Endothelial cell of umbilical vein (primary cell): ENCODE measurements around the gene NES. TPM values are rescaled to one million over a fixed set of nuclear protein-coding genes. Genes with fewer than 3 reads are reported as not detected.

Experiments used
- BruUV-seq: library from RNA; stranded (reverse); fragments of 400-500 nt; replicated peaks from 2 replicates; lab custom pipeline; 2021; lab: Mats Ljungman, UMichigan
- CTCF ChIA-PET: fragments of 300-600, 350-600 bp; sonication (Branson Sonifier 250); formaldehyde crosslinking; loops from one replicate; lab custom pipeline; 2021; ENCODE audit warnings: antibody characterized with exemption, inconsistent platforms; lab: Charles Lee
- POLR2A ChIA-PET: fragments of 300-600, 350-600 bp; sonication (Branson Sonifier 250); formaldehyde crosslinking; loops from one replicate; lab custom pipeline; 2021; ENCODE audit warnings: antibody characterized with exemption, inconsistent platforms; lab: Charles Lee
- DNase-seq: peaks from one replicate; pipeline ENCODE4 v3.0.0-alpha.2; 2011; ENCODE audit warnings: low read depth, low spot score
- FAIRE-seq: peaks from 2 replicates; lab custom pipeline; 2011; peaks lifted over from hg19 to GRCh38; lab: Jason Lieb, UNC
- H2AFZ ChIP-seq: 2 replicates; pipeline ENCODE4 v1.6.0; 2012; ENCODE audit warnings: low read depth, low read length, control low read depth, inconsistent platforms
- H3K27ac ChIP-seq: 2 replicates; pipeline ENCODE4 v1.5.1; 2011; ENCODE audit warnings: low read depth, mild to moderate bottlenecking, control low read depth, low read length, moderate library complexity; ENCODE audit not compliant: insufficient read depth
- H3K27me3 ChIP-seq, 2 experiments: 2 replicates each; pipeline versions ENCODE4 v1.6.0 to v1.6.1; 2011; ENCODE audit warnings: low read length in 2 of 2, mixed read lengths in 1 of 2; ENCODE audit not compliant: control insufficient read depth in 2 of 2, insufficient read depth in 2 of 2
- H3K36me3 ChIP-seq, 2 experiments: 2 replicates in 1 of 2; 3 replicates in 1 of 2; pipeline ENCODE4 v1.5.1; 2011; ENCODE audit warnings: low read length in 2 of 2, mild to moderate bottlenecking in 1 of 2, moderate library complexity in 1 of 2; ENCODE audit not compliant: control insufficient read depth in 2 of 2, insufficient read depth in 2 of 2; ENCODE audit errors: extremely low read depth in 1 of 2
- H3K4me1 ChIP-seq: 3 replicates; pipeline ENCODE4 v1.5.1; 2011; ENCODE audit warnings: mild to moderate bottlenecking, low read length; ENCODE audit not compliant: control insufficient read depth, insufficient read depth; ENCODE audit errors: extremely low read depth
- H3K4me2 ChIP-seq: 2 replicates; pipeline ENCODE4 v1.6.1; 2011; ENCODE audit warnings: low read length, control low read depth, mixed read lengths; ENCODE audit not compliant: insufficient read depth
- H3K4me3 ChIP-seq, 3 experiments: fragments of 200-600 bp in 1 of 3; sonication (generic), shearing (Covaris generic) in 1 of 3; replicated peaks in 1 of 3; 2 replicates each; pipeline ENCODE4 v1.5.1; 2011 to 2016; ENCODE audit warnings: control low read depth in 3 of 3, low read length in 3 of 3, mild to moderate bottlenecking in 2 of 3, inconsistent platforms in 1 of 3, low read depth in 1 of 3, moderate library complexity in 1 of 3; ENCODE audit not compliant: insufficient read depth in 1 of 3
- H3K79me2 ChIP-seq: 2 replicates; pipeline ENCODE4 v1.6.0; 2012; ENCODE audit warnings: low read length, inconsistent platforms; ENCODE audit not compliant: control insufficient read depth, insufficient read depth
- H3K9ac ChIP-seq: replicated peaks from 2 replicates; pipeline ENCODE3; 2011; ENCODE audit warnings: low read length, control low read depth; ENCODE audit not compliant: insufficient read depth; ENCODE audit errors: extremely low read depth
- H3K9me1 ChIP-seq: replicated peaks from 3 replicates; pipeline ENCODE4 v1.6.0; 2011; ENCODE audit warnings: mild to moderate bottlenecking, low read length; ENCODE audit not compliant: control insufficient read depth, insufficient read depth; ENCODE audit errors: extremely low read depth
- H3K9me3 ChIP-seq: replicated peaks from 2 replicates; pipeline ENCODE4 v1.5.1; 2012; ENCODE audit warnings: low read length, inconsistent platforms; ENCODE audit not compliant: control insufficient read depth, insufficient read depth
- H4K20me1 ChIP-seq: replicated peaks from 2 replicates; pipeline ENCODE3; 2011; ENCODE audit warnings: mild to moderate bottlenecking, low read length; ENCODE audit not compliant: control insufficient read depth, insufficient read depth; ENCODE audit errors: extremely low read depth
- EZH2 ChIP-seq: IDR thresholded peaks from 2 replicates; pipeline ENCODE4 v1.6.1; 2012; ENCODE audit warnings: borderline replicate concordance, low read depth, mild to moderate bottlenecking, moderate library complexity, low read length, inconsistent platforms; ENCODE audit not compliant: severe bottlenecking
- FOS ChIP-seq: IDR thresholded peaks from 2 replicates; pipeline ENCODE4 v1.6.1; 2011; ENCODE audit warnings: mild to moderate bottlenecking, low read length, moderate library complexity, borderline replicate concordance; ENCODE audit not compliant: insufficient read depth
- GATA2 ChIP-seq: IDR thresholded peaks from 2 replicates; pipeline ENCODE4 v1.7.0; 2011; ENCODE audit warnings: low read depth, mild to moderate bottlenecking, moderate library complexity, mixed read lengths, low read length; ENCODE audit not compliant: insufficient read length, insufficient read depth
- JUN ChIP-seq: IDR thresholded peaks from 2 replicates; pipeline ENCODE4 v1.6.1; 2011; ENCODE audit warnings: borderline replicate concordance, low read depth; ENCODE audit not compliant: insufficient read length, insufficient read depth
- MAX ChIP-seq: IDR thresholded peaks from 2 replicates; pipeline ENCODE4 v1.6.1; 2011; ENCODE audit not compliant: insufficient read depth, insufficient read length
- MYC ChIP-seq: IDR thresholded peaks from one replicate; pipeline ENCODE4 v1.6.1; 2011; ENCODE audit warnings: mild to moderate bottlenecking, low read depth, low read length
- POLR2A ChIP-seq: IDR thresholded peaks from 2 replicates; pipeline ENCODE4 v1.6.1; 2012; ENCODE audit warnings: low read depth, mild to moderate bottlenecking, control low read depth, low read length
- POLR2AphosphoS5 ChIP-seq: IDR thresholded peaks from 2 replicates; pipeline ENCODE4 v1.6.1; 2012; ENCODE audit warnings: low read depth, mild to moderate bottlenecking, control low read depth, low read length, moderate library complexity; ENCODE audit not compliant: insufficient read depth
- dilution Hi-C: fragments of 300-500 bp; cut with MboI; formaldehyde crosslinking; loops from one replicate; pipeline ENCODE4 v1.15.0; 2019; ENCODE audit warnings: low sequenced_read_pairs; ENCODE audit not compliant: extremely low pct_ligation_motif_present
- intact Hi-C: fragments of 100-400 bp; cut with micrococcal nuclease; formaldehyde crosslinking; loops from one replicate; pipeline ENCODE4 v1.10.0; 2022
- polyA plus RNA-seq, 4 experiments: library from polyadenylated mRNA; depleted of rRNA in 3 of 4; stranded (reverse) in 3 of 4; unstranded in 1 of 4; fragments of >200 nt; gene quantifications; 2 replicates each; pipeline versions ENCODE4 v1.2.1 to v1.2.3, GENCODE V29; 2011 to 2012; ENCODE audit warnings: missing spikeins in 1 of 4
- total RNA-seq: library from RNA; stranded (reverse); gene quantifications from 2 replicates; pipeline ENCODE4 v1.2.3, GENCODE V29; 2021
- TF ChIP-seq, protein P1 (sequence below), 2 donors: IDR thresholded peaks; 1 replicate in 1 of 2; 2 replicates in 1 of 2; pipeline ENCODE4 v1.5.1; 2011; ENCODE audit warnings: low read length in 2 of 2, mild to moderate bottlenecking in 2 of 2, moderate library complexity in 2 of 2, control low read depth in 1 of 2, inconsistent platforms in 1 of 2, low read depth in 1 of 2; ENCODE audit not compliant: insufficient read depth in 1 of 2; ENCODE audit errors: extremely low read depth in 1 of 2

The NES gene
- total and polyA plus RNA-seq, 2 donors (not counting 3 experiments of a cell fraction or from before 2014, with no cell fraction given) = 19.4 to 274 TPM

GRCh38 chr1:156659988-156660751 is 17.0 kb downstream of the NES start:
- H3K27ac ChIP-seq = peak overlapping the region; percentile 85
- POLR2A ChIA-PET = interaction anchor here (4.5 kb wide), 1 partner anchor 16 kb away, joined by 32 read pairs; the partner anchor contains the start of gene NES
- peaks cover 3 to 9% of the 10 kb centered on the region in 2 experiments for H3K27me3 ChIP-seq
- peaks cover 66% of the 10 kb centered on the region for H3K4me1 ChIP-seq
- dilution Hi-C loops = no loop called here
- no peaks in the 10 kb centered on the region for H4K20me1 ChIP-seq
- H3K36me3 ChIP-seq = no peaks in the 10 kb centered on the region
- H3K9me1 ChIP-seq = no peaks in the 10 kb centered on the region
- no peaks in the 10 kb centered on the region for H3K79me2 ChIP-seq
- DNase-seq = peak; percentile 96
- peak; percentile 90 for FAIRE-seq
- peak overlapping the region; percentile 72 for H3K4me2 ChIP-seq
- intact Hi-C loops = loop anchor here (1.0 to 2.0 kb wide), 5 partner anchors 18 to 237 kb away; no protein-coding TSS in a partner anchor
- no peaks in the 10 kb centered on the region for H3K9me3 ChIP-seq
- TSS peak; percentile 50 for BruUV-seq
- H2AFZ ChIP-seq = peak overlapping the region; percentile 22
- peak overlapping the region in 1 of 3 experiments; percentile 59 for H3K4me3 ChIP-seq
- H3K9ac ChIP-seq = peak overlapping the region; percentile 76
- CTCF ChIA-PET = interaction anchor here (1.0 to 8.7 kb wide), 9 partner anchors 10 to 268 kb away, joined by 3 to 237 read pairs (median 7); partner anchors contain the start of genes HAPLN2 and NES
- TF ChIP-seq JUN (peak; percentile 88), FOS (peak; percentile 97), POLR2AphosphoS5 (peak; percentile 97), POLR2A (peak; percentile 83), MYC (peak; percentile 73), GATA2 (no peak), EZH2 (no peak), MAX (no peak)
- TF ChIP-seq, protein P1, sequence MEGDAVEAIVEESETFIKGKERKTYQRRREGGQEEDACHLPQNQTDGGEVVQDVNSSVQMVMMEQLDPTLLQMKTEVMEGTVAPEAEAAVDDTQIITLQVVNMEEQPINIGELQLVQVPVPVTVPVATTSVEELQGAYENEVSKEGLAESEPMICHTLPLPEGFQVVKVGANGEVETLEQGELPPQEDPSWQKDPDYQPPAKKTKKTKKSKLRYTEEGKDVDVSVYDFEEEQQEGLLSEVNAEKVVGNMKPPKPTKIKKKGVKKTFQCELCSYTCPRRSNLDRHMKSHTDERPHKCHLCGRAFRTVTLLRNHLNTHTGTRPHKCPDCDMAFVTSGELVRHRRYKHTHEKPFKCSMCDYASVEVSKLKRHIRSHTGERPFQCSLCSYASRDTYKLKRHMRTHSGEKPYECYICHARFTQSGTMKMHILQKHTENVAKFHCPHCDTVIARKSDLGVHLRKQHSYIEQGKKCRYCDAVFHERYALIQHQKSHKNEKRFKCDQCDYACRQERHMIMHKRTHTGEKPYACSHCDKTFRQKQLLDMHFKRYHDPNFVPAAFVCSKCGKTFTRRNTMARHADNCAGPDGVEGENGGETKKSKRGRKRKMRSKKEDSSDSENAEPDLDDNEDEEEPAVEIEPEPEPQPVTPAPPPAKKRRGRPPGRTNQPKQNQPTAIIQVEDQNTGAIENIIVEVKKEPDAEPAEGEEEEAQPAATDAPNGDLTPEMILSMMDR (IDR thresholded peaks at IDR 0.05; ENCODE audit: extremely low read depth in 1 of 2, insufficient read depth in 1 of 2, low read depth in 1 of 2, low read length in 2 of 2) = peak; percentile 100
